ENCODE measurements around the gene RPL22. TPM values are rescaled to one million over a fixed set of nuclear protein-coding genes. Genes with fewer than 3 reads are reported as not detected.

RPL22 gene
- total and polyA plus RNA-seq, 2 of the 4 experiments (the other 2 are of a cell fraction): 26.2 to 131 TPM

- TF ChIP-seq RAD21 (IDR thresholded peaks at IDR 0.05; ENCODE audit: low read length): no peak
- TF ChIP-seq POLR2A (IDR thresholded peaks at IDR 0.05; ENCODE audit: low read depth, low read length): no peak
Measured at GRCh38 chr1:6198646-6199297, 623 bp downstream of the RPL22 start (continued).

GRCh38 chr1:6197746-6198427 is 1.5 kb downstream of the RPL22 start:
- CTCF ChIA-PET: interaction anchor here (1.3 kb wide), 1 partner anchor 13 kb away, joined by 5 read pairs; no protein-coding TSS in a partner anchor

More at GRCh38 chr1:6197746-6198427, 1.5 kb downstream of the RPL22 start:
- in situ Hi-C loops (cut with MboI; ENCODE audit: low sequenced_read_pairs): no loop called here
- H3K56ac ChIP-seq (ENCODE audit: extremely low read depth, insufficient read depth, low read length): no peak overlapping the region
- 83% methylated on average over 1 of the region's 6 CpGs; no CpG with 5 or more reads in 1 of the 2 experiments for WGBS, 2 experiments (ENCODE audit: extremely low coverage in 2 of 2, insufficient read length in 1 of 2)
- no peak overlapping the region for H2BK120ac ChIP-seq (ENCODE audit: low read depth, low read length)
- TF ChIP-seq USF2 (IDR thresholded peaks at IDR 0.05; ENCODE audit: low read depth, low read length) (no peak), RFX5 (IDR thresholded peaks at IDR 0.05; ENCODE audit: low read depth, low read length) (no peak), BHLHE40 (IDR thresholded peaks at IDR 0.05; ENCODE audit: low read depth, low read length) (no peak), MXI1 (IDR thresholded peaks at IDR 0.05; ENCODE audit: borderline replicate concordance, low read depth, low read length) (no peak), MAZ (IDR thresholded peaks at IDR 0.05; ENCODE audit: borderline replicate concordance, low read depth, low read length) (no peak), ELK1 (IDR thresholded peaks at IDR 0.05; ENCODE audit: borderline replicate concordance, low read depth, low read length) (no peak), POLR2A (IDR thresholded peaks at IDR 0.05; ENCODE audit: low read depth, low read length) (no peak), RCOR1 (IDR thresholded peaks at IDR 0.05; ENCODE audit: insufficient replicate concordance, low read length) (no peak), RAD21 (IDR thresholded peaks at IDR 0.05; ENCODE audit: low read length) (no peak), CTCF (conservative IDR thresholded peaks at IDR 0.05; ENCODE audit: low read depth, low read length) (no peak)
- no peak overlapping the region for H4K91ac ChIP-seq (ENCODE audit: insufficient read depth, low read depth, low read length)
- no peak overlapping the region for H2BK15ac ChIP-seq (ENCODE audit: low read depth, low read length)
- ATAC-seq (ENCODE audit: low read depth): no peak
- H3K79me1 ChIP-seq (ENCODE audit: low read depth in 1 of 2, low read length in 2 of 2): peaks cover 11 to 48% of the 10 kb centered on the region in 2 experiments
- H3K14ac ChIP-seq (replicated peaks; ENCODE audit: low read depth, low read length): peak overlapping the region; percentile 69; the same call in 1 of the 2 replicates
- no peak overlapping the region for H4K5ac ChIP-seq (ENCODE audit: low read depth, low read length)
- peak overlapping the region; percentile 79 for H3K9ac ChIP-seq (ENCODE audit: low read depth, low read length)
- H3K4me2 ChIP-seq (ENCODE audit: low read depth, low read length): peak overlapping the region; percentile 95
- H3K9me3 ChIP-seq (ENCODE audit: control insufficient read depth, insufficient read depth, low read length): no peaks in the 10 kb centered on the region
- no peak overlapping the region for H3K4ac ChIP-seq (ENCODE audit: low read depth, low read length)
- POLR2A ChIA-PET (ENCODE audit: unreplicated experiment): no interaction called here
- peaks cover 21% of the 10 kb centered on the region for H3K36me3 ChIP-seq (ENCODE audit: control insufficient read depth, insufficient read depth, low read length)
- no peak overlapping the region for H2BK5ac ChIP-seq (ENCODE audit: low read depth, low read length, poor library complexity, severe bottlenecking)
- no peak overlapping the region for H4K8ac ChIP-seq (ENCODE audit: low read depth in 2 of 2, low read length in 2 of 2)
- peaks cover 11% of the 10 kb centered on the region for H3K9me1 ChIP-seq (ENCODE audit: insufficient read depth, low read length)
- H3K4me3 ChIP-seq (ENCODE audit: insufficient read depth, low read depth, low read length): peak overlapping the region; percentile 70
- no peak overlapping the region for H3K18ac ChIP-seq (ENCODE audit: low read depth, low read length)
- H2AK5ac ChIP-seq (ENCODE audit: low read depth, low read length): no peak overlapping the region
- intact Hi-C loops (cut with micrococcal nuclease): loop anchor here (2.0 to 5.0 kb wide), 2 partner anchors 37 to 81 kb away; partner anchors contain the start of gene ICMT
- no peak overlapping the region for H2AK9ac ChIP-seq (replicated peaks; ENCODE audit: low read depth, low read length, poor library complexity)
- no peak overlapping the region for H2AFZ ChIP-seq (replicated peaks; ENCODE audit: low read length, poor library complexity)
- H4K20me1 ChIP-seq (ENCODE audit: insufficient read depth, low read length): peaks cover 26% of the 10 kb centered on the region; the same call in 1 of the 2 replicates
- dilution Hi-C loops (cut with HindIII; ENCODE audit: low sequenced_read_pairs, unreplicated experiment): no loop called here
- DNase-seq: no peak
- H3K4me1 ChIP-seq (ENCODE audit: control insufficient read depth, insufficient read depth, low read length): peaks cover 4% of the 10 kb centered on the region; the same call in 1 of the 2 replicates
- H2BK20ac ChIP-seq (ENCODE audit: low read depth, low read length): no peak overlapping the region
- H3K27ac ChIP-seq (ENCODE audit: insufficient read depth, low read length): no peak overlapping the region
- BruUV-seq (replicated peaks): TSS peak; percentile 39
- H3K27me3 ChIP-seq (ENCODE audit: control insufficient read depth, insufficient read depth, low read length): no peaks in the 10 kb centered on the region
- peak overlapping the region; percentile 84; the same call in 1 of the 2 replicates for H3K23ac ChIP-seq (ENCODE audit: low read depth, low read length)

Measured in IMR-90 (cell line).